Brain microvascular endothelial cell (primary cell): ENCODE results near the gene ZNF225.

Experiments
- DNase-seq: peaks from one replicate; pipeline ENCODE4 v3.0.0-alpha.2; 2020
- H3K27ac ChIP-seq: fragments of 250-450 bp; sonication (Bioruptor Pico); 2 replicates; pipeline ENCODE4 v1.5.1; 2020; ENCODE audit warnings: mild to moderate bottlenecking, moderate library complexity
- H3K27me3 ChIP-seq: fragments of 250-450 bp; sonication (Bioruptor Pico); replicated peaks from 2 replicates; pipeline ENCODE4 v1.5.1; 2020; ENCODE audit warnings: mild to moderate bottlenecking
- H3K36me3 ChIP-seq: fragments of 250-450 bp; sonication (Bioruptor Pico); replicated peaks from 2 replicates; pipeline ENCODE4 v1.5.1; 2020; ENCODE audit warnings: mild to moderate bottlenecking
- H3K4me3 ChIP-seq: 2 replicates; pipeline ENCODE4 v1.5.1; 2011; ENCODE audit warnings: low read depth, mild to moderate bottlenecking, control low read depth, low read length, moderate library complexity
- in situ Hi-C: cut with HindIII; loops from 2 replicates; pipeline ENCODE4 v1.10.0; 2017; ENCODE audit warnings: low sequenced_read_pairs, low pct_ligation_motif_present
- TF ChIP-seq, protein P1 (sequence below): IDR thresholded peaks from 2 replicates; pipeline ENCODE4 v1.5.1; 2011; ENCODE audit warnings: low read depth, mild to moderate bottlenecking, moderate library complexity, low read length, control low read depth, inconsistent platforms; ENCODE audit errors: missing control alignments

ZNF225 gene

DNA sequence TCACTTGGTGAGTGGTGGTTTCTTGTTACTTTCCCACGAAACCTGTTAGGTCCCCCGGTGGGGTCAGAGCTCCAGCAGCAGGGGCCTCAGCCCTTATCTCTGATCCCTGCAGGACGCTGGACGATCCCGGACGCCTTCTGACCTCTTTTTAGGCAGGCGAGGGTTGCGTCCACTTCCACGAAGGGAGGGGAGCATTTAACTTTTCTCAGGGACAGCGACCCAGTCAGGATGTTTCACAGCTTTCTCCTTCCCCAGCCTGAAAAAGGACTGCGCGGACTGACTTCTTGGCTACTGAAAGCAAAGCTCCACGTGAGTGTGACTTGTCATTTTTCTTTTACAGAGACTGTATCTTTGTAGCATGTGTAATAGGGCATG is 28.8 kb downstream of the ZNF225 start:
- Histone ChIP-seq H3K36me3 (peaks cover 10% of the 10 kb centered on the region), H3K4me3 (peak overlapping the region; percentile 88), H3K27ac (peak overlapping the region; percentile 38), H3K27me3 (no peaks in the 10 kb centered on the region)
- peak; percentile 23 for DNase-seq
- TF ChIP-seq, protein P1, sequence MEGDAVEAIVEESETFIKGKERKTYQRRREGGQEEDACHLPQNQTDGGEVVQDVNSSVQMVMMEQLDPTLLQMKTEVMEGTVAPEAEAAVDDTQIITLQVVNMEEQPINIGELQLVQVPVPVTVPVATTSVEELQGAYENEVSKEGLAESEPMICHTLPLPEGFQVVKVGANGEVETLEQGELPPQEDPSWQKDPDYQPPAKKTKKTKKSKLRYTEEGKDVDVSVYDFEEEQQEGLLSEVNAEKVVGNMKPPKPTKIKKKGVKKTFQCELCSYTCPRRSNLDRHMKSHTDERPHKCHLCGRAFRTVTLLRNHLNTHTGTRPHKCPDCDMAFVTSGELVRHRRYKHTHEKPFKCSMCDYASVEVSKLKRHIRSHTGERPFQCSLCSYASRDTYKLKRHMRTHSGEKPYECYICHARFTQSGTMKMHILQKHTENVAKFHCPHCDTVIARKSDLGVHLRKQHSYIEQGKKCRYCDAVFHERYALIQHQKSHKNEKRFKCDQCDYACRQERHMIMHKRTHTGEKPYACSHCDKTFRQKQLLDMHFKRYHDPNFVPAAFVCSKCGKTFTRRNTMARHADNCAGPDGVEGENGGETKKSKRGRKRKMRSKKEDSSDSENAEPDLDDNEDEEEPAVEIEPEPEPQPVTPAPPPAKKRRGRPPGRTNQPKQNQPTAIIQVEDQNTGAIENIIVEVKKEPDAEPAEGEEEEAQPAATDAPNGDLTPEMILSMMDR = no peak
- in situ Hi-C loops = no loop called here

DNA sequence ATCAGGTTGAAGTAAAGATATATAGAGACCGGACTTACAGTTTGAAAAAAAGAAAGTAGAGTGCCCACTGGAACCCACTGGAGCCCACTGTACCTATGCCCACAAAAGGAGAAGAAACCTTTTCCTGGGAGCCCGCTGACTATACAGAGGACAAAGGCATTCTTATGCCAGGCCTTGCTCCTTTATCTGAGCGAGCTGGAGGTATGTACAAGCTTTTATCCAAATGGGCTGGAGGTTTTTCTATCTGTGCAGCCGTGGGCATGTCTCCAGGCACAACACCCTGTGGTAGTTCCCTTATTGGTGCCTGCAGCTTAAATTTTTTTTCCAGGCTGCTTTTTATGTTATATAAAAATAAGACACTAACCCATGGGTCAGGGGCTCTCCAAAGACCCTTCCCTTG is 36.6 kb downstream of the ZNF225 start:
- no peaks in the 10 kb centered on the region for H3K27me3 ChIP-seq

DNA sequence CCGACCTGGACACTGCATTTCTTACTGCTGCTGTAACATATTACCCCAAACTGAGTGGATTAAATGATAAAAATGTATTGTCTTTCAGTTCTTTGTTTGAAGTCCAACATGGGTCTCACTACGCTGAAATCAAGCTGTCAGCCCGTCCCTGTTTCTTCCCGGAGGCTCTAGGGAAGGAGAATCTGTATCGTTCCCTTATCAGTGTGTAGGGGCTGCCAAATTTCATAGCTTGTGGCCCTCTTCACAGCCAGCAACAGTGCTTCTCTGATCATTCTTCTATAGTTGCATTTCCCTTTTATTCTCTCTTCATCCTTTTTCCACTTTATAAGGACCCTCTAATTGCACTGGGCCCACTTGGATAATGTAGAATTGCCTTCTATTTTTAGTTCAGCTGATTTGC is 38.3 kb downstream of the ZNF225 start:
- no peak for DNase-seq
- Histone ChIP-seq H3K27ac (no peak overlapping the region), H3K27me3 (no peaks in the 10 kb centered on the region), H3K36me3 (peaks cover 58% of the 10 kb centered on the region), H3K4me3 (no peak overlapping the region)
- in situ Hi-C loops = no loop called here
- TF ChIP-seq, protein P1 = no peak

More for the DNA sequence above, 36.6 kb downstream of the ZNF225 start:
- DNase-seq = no peak
- in situ Hi-C loops = no loop called here
- peaks cover 54% of the 10 kb centered on the region for H3K36me3 ChIP-seq
- no peak overlapping the region for H3K4me3 ChIP-seq
- TF ChIP-seq, protein P1 = no peak
- H3K27ac ChIP-seq = no peak overlapping the region

DNA sequence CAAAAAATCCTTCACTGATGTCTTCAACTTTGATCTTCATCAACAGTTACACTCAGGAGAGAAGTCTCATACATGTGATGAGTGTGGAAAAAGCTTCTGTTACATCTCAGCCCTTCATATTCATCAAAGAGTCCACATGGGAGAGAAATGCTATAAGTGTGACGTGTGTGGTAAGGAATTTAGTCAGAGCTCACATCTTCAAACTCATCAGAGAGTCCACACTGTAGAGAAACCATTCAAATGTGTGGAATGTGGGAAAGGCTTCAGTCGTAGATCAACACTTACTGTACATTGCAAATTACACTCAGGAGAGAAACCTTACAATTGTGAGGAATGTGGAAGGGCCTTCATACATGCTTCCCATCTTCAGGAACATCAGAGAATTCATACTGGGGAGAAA is 43.3 kb downstream of the ZNF225 start:
- H3K4me3 ChIP-seq = no peak overlapping the region
- TF ChIP-seq, protein P1 = no peak
- H3K27ac ChIP-seq = no peak overlapping the region
- in situ Hi-C loops = no loop called here
- H3K36me3 ChIP-seq = peaks cover 46% of the 10 kb centered on the region
- no peaks in the 10 kb centered on the region for H3K27me3 ChIP-seq
- no peak for DNase-seq

DNA sequence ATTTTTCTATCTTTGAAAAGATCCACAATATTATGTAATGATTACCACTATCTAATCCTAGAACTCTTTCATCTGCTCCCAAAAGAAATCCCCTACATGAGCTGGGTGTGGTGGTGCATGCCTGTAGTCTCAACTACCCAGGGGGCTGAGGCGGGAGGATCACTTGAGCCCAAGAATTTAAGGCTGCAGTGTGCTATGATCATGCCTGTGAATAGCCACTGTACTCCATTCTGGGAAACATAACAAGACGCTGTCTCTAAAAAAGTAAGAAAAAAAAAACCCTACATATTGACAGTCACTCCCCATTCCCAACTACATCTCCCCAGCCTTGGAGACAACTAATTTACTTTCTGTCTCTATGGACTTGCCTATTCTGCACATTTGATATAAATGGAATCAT is 50.6 kb downstream of the ZNF225 start:
- no peak for DNase-seq
- in situ Hi-C loops = no loop called here
- Histone ChIP-seq H3K27ac (no peak overlapping the region), H3K36me3 (peaks cover 7% of the 10 kb centered on the region), H3K27me3 (no peaks in the 10 kb centered on the region), H3K4me3 (no peak overlapping the region)
- TF ChIP-seq, protein P1 = no peak

DNA sequence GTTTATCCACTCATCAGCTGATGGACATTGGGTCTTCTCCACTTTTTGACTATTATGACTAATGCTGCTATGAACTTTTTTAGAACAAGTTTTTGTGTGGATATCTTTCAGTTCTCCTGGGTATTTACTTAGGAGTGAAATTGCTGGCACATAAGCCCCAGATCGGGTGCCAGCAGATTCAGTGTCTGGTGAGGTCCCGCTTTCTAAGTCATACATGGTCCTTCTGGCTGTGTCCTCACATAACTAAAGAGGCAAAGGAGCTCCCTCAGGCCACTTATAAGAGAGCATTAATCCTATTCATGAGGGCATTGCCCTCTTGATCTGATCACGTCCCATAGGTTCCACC is 51.1 kb downstream of the ZNF225 start:
- TF ChIP-seq, protein P1 = no peak
- Histone ChIP-seq H3K27ac (peak overlapping the region; percentile 30), H3K27me3 (no peaks in the 10 kb centered on the region), H3K36me3 (peaks cover 10% of the 10 kb centered on the region), H3K4me3 (peak overlapping the region; percentile 89)
- DNase-seq = no peak
- in situ Hi-C loops = no loop called here
